Cardiac ventricle fibroblast (primary cell): ENCODE data around the gene PSMG2. TPM values are rescaled to one million over a fixed set of nuclear protein-coding genes. Genes with fewer than 3 reads are reported as not detected.

ENCODE experiments used
- total RNA-seq: library from RNA; depleted of rRNA; stranded (reverse); fragments of >200 nt; gene quantifications from 2 replicates; pipeline ENCODE4 v1.2.3, GENCODE V29; 2015

The PSMG2 gene, protein sequence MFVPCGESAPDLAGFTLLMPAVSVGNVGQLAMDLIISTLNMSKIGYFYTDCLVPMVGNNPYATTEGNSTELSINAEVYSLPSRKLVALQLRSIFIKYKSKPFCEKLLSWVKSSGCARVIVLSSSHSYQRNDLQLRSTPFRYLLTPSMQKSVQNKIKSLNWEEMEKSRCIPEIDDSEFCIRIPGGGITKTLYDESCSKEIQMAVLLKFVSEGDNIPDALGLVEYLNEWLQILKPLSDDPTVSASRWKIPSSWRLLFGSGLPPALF
- total RNA-seq, result 67.7 and 83.8 TPM in 2 replicates

DNA sequence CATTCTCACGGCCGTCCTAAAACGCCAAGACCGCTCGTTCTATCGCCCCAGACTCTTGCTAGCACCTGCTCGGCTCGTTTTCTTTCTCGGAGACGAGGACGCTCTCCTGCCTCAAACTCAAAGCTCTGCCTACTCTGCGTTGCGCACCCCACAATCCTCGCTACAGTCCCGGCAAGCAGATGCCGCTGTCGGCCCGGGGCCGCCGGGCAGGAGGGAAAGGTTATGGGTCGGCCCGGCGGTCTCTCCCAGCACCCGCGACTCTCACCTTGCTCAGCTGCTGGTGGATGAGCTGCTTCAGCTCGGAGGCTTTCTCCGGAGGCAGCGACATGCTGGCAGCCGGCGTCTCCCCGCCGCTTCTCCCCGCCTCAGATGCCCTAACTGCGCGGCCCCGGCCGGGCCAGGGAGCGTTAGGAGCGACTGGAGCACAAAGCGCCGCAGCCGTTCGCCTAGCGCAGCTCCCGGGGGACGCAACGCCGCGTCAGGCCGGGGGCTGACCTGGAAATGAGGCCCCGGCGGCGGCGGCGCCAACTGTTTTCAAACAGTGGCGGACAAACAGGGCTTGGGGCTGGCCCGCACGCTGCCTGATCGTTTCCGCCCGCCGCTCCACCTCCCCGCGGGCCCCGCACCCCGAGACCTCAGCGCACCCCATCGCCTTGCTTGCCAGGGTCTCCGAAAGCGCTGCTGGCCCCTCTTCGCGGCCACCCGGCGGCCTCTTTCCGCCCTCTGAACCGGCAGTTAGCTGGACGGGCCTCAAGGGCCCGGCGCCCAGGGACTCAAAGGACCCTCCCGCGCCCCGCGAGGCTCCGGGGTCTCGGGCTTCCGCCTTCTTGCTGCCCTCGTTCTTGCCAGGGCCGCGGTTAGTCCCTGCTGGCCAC lies at the start of gene PSMG2, which contains the start of gene CEP76:
Gene PSMG2 (plus strand): TSS at position 822 of the 875 bp plus-strand sequence. CDS start 66 bp downstream, outside the sequence.
Gene CEP76 (minus strand): TSS at position 503 of the 875 bp plus-strand sequence. CDS start 175 bp downstream, at position 328.

DNA sequence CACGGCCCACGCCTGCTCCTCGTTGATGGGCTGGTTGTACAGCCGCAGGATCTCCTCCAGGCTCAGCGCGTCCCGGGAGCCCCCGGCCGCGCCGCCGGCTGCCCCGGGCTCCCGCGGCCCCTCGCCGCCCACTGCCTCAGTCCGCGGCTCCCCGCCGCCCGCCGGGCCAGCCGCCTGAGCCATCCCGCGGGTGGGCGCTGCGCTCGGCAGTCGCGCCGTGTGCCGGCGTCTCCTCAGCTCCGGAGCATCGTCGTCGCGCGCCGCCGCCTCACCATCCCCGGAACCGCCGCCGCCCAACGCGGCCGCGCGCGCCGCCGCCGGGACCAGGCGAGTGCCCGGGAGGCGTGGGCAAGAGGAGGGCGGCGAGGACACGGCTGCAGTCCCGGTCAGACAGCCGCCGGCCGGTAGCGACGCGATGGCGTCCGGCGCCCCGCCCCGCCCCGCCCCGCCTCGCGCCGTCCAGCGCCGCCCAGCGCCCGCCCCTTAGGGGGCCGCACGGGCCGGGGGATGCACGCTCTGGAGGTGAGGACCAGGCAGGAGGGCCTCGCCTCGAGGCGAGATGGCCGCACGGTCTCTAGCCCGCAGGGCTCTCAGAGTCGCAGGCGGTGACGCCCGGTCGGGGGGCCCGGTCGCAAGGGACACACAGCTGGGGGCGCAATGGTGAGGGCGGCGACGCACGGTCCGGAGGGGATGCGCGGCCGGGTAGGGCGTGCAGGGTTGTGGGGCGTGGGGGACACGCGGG lies 45.0 kb upstream of the PSMG2 start, which contains the start of gene SPIRE1:
Gene SPIRE1 (minus strand): TSS at position 424 of the 742 bp plus-strand sequence. CDS start 241 bp downstream, at position 183.

Other genes starting within 250 kb of the PSMG2 start
- 10.2 and 10.3 TPM in 2 replicates for gene SPIRE1, start 44.9 kb upstream of the PSMG2 start, total RNA-seq
- 9.2 and 14.3 TPM in 2 replicates for gene CEP76, start 319 bp upstream of the PSMG2 start, total RNA-seq
- 23.2 and 26.0 TPM in 2 replicates for gene PTPN2, start 181.2 kb downstream of the PSMG2 start, total RNA-seq
- 23.2 and 26.2 TPM in 2 replicates for gene SEH1L, start 245.0 kb downstream of the PSMG2 start, total RNA-seq